ENCODE results near the gene RAB27A.

The RAB27A gene

DNA sequence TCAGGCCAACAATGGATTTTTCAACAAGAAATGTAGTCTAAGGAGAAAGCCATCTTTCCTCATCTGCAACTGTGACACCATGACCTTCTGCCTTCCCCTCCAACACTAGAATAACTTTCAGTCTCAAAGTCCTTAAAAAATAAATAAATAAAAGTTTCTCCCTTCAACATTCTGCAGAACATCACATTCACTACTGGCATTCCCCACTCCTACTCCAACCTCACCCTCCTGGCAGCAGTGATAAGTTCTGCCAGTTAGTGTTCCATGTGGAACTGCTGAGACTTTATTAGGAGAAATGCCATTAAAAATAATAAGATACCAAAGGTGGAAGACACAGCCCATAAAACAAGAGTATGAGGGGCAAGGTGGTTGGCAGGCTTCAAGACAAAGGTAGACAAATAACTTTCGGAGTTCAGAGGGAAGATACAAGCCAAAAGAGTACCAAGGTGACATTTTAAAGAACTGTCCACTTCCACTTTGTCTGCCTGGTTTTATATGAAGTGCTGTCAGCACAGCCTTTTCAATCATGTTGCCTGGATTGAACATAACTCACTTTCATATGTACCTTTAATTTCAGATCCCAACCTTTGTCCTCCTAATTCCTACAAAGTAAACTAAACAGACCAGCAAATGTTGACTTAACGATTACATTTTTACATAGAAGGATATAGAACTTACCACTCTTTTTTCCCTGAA lies 55.4 kb downstream of the RAB27A start:
- Histone ChIP-seq H3K9me3 (ENCODE audit: insufficient read depth, low read length, severe bottlenecking) (no peaks in the 10 kb centered on the region), H4K20me1 (ENCODE audit: insufficient read depth, low read length) (no peaks in the 10 kb centered on the region), H3K36me3 (ENCODE audit: insufficient read depth, low read length) (no peaks in the 10 kb centered on the region), H3K9ac (ENCODE audit: low read depth, low read length) (no peak overlapping the region), H3K4me3 (ENCODE audit: low read depth in 1 of 2, low read length in 2 of 2) (no peak overlapping the region), H2AFZ (ENCODE audit: low read depth, low read length) (no peak overlapping the region), H3K4me1 (ENCODE audit: insufficient read depth, low read length) (no peaks in the 10 kb centered on the region), H3K27me3 (ENCODE audit: insufficient read depth, low read length, poor library complexity) (no peaks in the 10 kb centered on the region), H3K79me2 (ENCODE audit: insufficient read depth, low read length) (no peaks in the 10 kb centered on the region), H3K27ac (ENCODE audit: low read length) (no peak overlapping the region), H3K4me2 (ENCODE audit: insufficient read depth, low read length) (no peak overlapping the region)
- no peak for TF ChIP-seq EZH2 (IDR thresholded peaks at IDR 0.05; ENCODE audit: borderline replicate concordance, low read depth, low read length, severe bottlenecking)
- TF ChIP-seq, protein P1, sequence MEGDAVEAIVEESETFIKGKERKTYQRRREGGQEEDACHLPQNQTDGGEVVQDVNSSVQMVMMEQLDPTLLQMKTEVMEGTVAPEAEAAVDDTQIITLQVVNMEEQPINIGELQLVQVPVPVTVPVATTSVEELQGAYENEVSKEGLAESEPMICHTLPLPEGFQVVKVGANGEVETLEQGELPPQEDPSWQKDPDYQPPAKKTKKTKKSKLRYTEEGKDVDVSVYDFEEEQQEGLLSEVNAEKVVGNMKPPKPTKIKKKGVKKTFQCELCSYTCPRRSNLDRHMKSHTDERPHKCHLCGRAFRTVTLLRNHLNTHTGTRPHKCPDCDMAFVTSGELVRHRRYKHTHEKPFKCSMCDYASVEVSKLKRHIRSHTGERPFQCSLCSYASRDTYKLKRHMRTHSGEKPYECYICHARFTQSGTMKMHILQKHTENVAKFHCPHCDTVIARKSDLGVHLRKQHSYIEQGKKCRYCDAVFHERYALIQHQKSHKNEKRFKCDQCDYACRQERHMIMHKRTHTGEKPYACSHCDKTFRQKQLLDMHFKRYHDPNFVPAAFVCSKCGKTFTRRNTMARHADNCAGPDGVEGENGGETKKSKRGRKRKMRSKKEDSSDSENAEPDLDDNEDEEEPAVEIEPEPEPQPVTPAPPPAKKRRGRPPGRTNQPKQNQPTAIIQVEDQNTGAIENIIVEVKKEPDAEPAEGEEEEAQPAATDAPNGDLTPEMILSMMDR (IDR thresholded peaks at IDR 0.05; ENCODE audit: borderline replicate concordance, extremely low read depth, low read length, poor library complexity, severe bottlenecking) = no peak
- DNase-seq = no peak
- ATAC-seq (ENCODE audit: insufficient read depth, low read depth) = no peak

DNA sequence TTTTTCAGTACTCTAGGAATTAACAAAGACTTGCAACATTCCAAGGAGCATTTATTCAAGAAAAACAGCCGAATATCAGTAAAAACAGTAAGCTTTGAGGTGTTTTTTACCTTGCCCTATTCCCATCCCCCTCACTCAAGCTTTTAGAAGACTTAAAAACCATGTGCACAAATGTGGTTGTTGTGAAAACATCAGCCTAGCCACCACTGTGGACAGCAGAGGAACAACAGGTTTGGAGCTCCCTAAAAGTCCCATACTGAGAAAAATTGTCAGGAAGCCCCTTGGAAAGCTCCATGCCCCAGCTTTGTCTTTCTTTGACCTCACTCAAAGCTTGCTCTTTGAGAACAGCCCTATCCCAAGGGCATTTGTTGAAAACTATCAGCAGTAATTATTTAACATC lies 58.2 kb downstream of the RAB27A start:
- no peaks in the 10 kb centered on the region for H3K9me3 ChIP-seq (ENCODE audit: insufficient read depth, low read length, severe bottlenecking)
- no peaks in the 10 kb centered on the region for H3K27me3 ChIP-seq (ENCODE audit: insufficient read depth, low read length, poor library complexity)
- ATAC-seq (ENCODE audit: insufficient read depth, low read depth) (no peak), DNase-seq (no peak)
- no peak overlapping the region for H2AFZ ChIP-seq (ENCODE audit: low read depth, low read length)
- TF ChIP-seq, protein P1 (IDR thresholded peaks at IDR 0.05; ENCODE audit: borderline replicate concordance, extremely low read depth, low read length, poor library complexity, severe bottlenecking) = no peak
- no peak for TF ChIP-seq EZH2 (IDR thresholded peaks at IDR 0.05; ENCODE audit: borderline replicate concordance, low read depth, low read length, severe bottlenecking)
- no peak overlapping the region for H3K4me2 ChIP-seq (ENCODE audit: insufficient read depth, low read length)
- no peak overlapping the region for H3K9ac ChIP-seq (ENCODE audit: low read depth, low read length)
- no peak overlapping the region for H3K4me3 ChIP-seq (ENCODE audit: low read depth in 1 of 2, low read length in 2 of 2)
- H3K4me1 ChIP-seq (ENCODE audit: insufficient read depth, low read length) = no peaks in the 10 kb centered on the region
- no peak overlapping the region for H3K27ac ChIP-seq (ENCODE audit: low read length)
- no peaks in the 10 kb centered on the region for H3K79me2 ChIP-seq (ENCODE audit: insufficient read depth, low read length)
- H3K36me3 ChIP-seq (ENCODE audit: insufficient read depth, low read length) = no peaks in the 10 kb centered on the region
- no peaks in the 10 kb centered on the region for H4K20me1 ChIP-seq (ENCODE audit: insufficient read depth, low read length)

DNA sequence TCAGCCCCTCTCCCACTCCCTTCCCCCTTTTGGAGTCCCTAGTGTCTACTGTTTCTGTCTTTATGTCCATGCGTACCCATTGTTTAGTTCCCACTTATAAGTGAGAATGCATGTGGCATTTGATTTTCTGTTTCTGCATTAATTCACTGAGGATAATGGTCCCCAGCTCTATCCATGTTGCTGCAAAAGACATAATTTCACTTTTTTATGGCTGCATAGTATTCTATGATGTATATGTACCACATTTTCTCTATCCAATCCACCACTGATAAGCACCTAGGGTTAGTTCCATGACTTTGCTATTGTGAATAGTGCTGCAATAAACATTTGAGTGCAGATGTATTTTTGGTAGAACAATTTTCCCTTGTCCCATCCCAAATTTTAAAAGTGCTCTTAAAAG lies 58.7 kb downstream of the RAB27A start:
- H3K36me3 ChIP-seq (ENCODE audit: insufficient read depth, low read length) = no peaks in the 10 kb centered on the region

More for the DNA sequence above, 58.7 kb downstream of the RAB27A start:
- Histone ChIP-seq H3K79me2 (ENCODE audit: insufficient read depth, low read length) (no peaks in the 10 kb centered on the region), H4K20me1 (ENCODE audit: insufficient read depth, low read length) (no peaks in the 10 kb centered on the region), H3K27me3 (ENCODE audit: insufficient read depth, low read length, poor library complexity) (no peaks in the 10 kb centered on the region), H2AFZ (ENCODE audit: low read depth, low read length) (no peak overlapping the region), H3K4me1 (ENCODE audit: insufficient read depth, low read length) (no peaks in the 10 kb centered on the region), H3K27ac (ENCODE audit: low read length) (no peak overlapping the region), H3K9me3 (ENCODE audit: insufficient read depth, low read length, severe bottlenecking) (no peaks in the 10 kb centered on the region), H3K4me2 (ENCODE audit: insufficient read depth, low read length) (no peak overlapping the region), H3K4me3 (ENCODE audit: low read depth in 1 of 2, low read length in 2 of 2) (no peak overlapping the region), H3K9ac (ENCODE audit: low read depth, low read length) (no peak overlapping the region)
- ATAC-seq (ENCODE audit: insufficient read depth, low read depth) (no peak), DNase-seq (no peak)
- TF ChIP-seq EZH2 (IDR thresholded peaks at IDR 0.05; ENCODE audit: borderline replicate concordance, low read depth, low read length, severe bottlenecking) = no peak
- TF ChIP-seq, protein P1 (IDR thresholded peaks at IDR 0.05; ENCODE audit: borderline replicate concordance, extremely low read depth, low read length, poor library complexity, severe bottlenecking) = no peak
